Effector memory CD4-positive, alpha-beta T cell (primary cell): ENCODE data around the gene MRPL27.
"Not testable (repeated sequence)": the region's sequence is repeated elsewhere in the genome, so short reads cannot be mapped to it uniquely, and the experiment has no call there.

Experiments
- DNase-seq, 3 donors: peaks; one replicate each; pipeline ENCODE4 v3.0.0-alpha.2; 2020
- H3K27ac ChIP-seq: 2 replicates; pipeline ENCODE4 v1.7.0; 2013; ENCODE audit warnings: mild to moderate bottlenecking, low read length, moderate library complexity; ENCODE audit not compliant: insufficient read depth, poor library complexity, severe bottlenecking
- H3K27me3 ChIP-seq: replicated peaks from 2 replicates; pipeline ENCODE4 v1.7.0; 2013; ENCODE audit warnings: mild to moderate bottlenecking, low read length; ENCODE audit not compliant: insufficient read depth, control insufficient read depth, poor library complexity, severe bottlenecking
- H3K36me3 ChIP-seq: 2 replicates; pipeline ENCODE4 v1.7.0; 2013; ENCODE audit warnings: mild to moderate bottlenecking, low read length, moderate library complexity; ENCODE audit not compliant: control insufficient read depth, insufficient read depth
- H3K4me1 ChIP-seq: 2 replicates; pipeline ENCODE4 v1.7.0; 2013; ENCODE audit warnings: low read length, mild to moderate bottlenecking; ENCODE audit not compliant: control insufficient read depth, insufficient read depth, poor library complexity, severe bottlenecking
- H3K4me3 ChIP-seq: 2 replicates; pipeline ENCODE4 v1.7.0; 2013; ENCODE audit warnings: low read length, low read depth, mild to moderate bottlenecking; ENCODE audit not compliant: insufficient read depth, poor library complexity, severe bottlenecking
- H3K9me3 ChIP-seq: 2 replicates; pipeline ENCODE4 v1.7.0; 2013; ENCODE audit warnings: mild to moderate bottlenecking, low read length, moderate library complexity; ENCODE audit not compliant: control insufficient read depth
- total RNA-seq, 3 donors: gene quantifications; one replicate each; lab custom pipeline; 2026; lab: John Stamatoyannopoulos, UW

MRPL27 gene
- 13.8 to 15.9 (median 14.5) reads per million in 3 donors for total RNA-seq

- peak within 1 kb of the TSS; percentile 97 for H3K27ac ChIP-seq
- H3K4me3 ChIP-seq, result peak within 1 kb of the TSS; percentile 92
- H3K27me3 ChIP-seq, result no peaks in the 10 kb centered on the region
- peaks cover 16% of the 10 kb centered on the region for H3K4me1 ChIP-seq
- no peaks in the 10 kb centered on the region for H3K9me3 ChIP-seq
- H3K36me3 ChIP-seq, result peaks cover 21% of the 10 kb centered on the region
- DNase-seq, result peak; percentile 54 to 81 (median 79)
These were observed at the start of gene MRPL27, which contains the start of gene EME1 for GRCh38 chr17:50372758-50373556. TSS of gene MRPL27 (minus strand) at chr17:50373184. CDS start at chr17:50373170, 14 bp downstream. TSS of gene EME1 (plus strand) at chr17:50373229. CDS start at chr17:50375209, 1,980 bp downstream.

- no peak overlapping the region for H3K27ac ChIP-seq
- H3K4me3 ChIP-seq, result no peak overlapping the region
- H3K36me3 ChIP-seq, result no peaks in the 10 kb centered on the region
- no peaks in the 10 kb centered on the region for H3K9me3 ChIP-seq
- DNase-seq, result no peak
- peaks cover 25% of the 10 kb centered on the region for H3K4me1 ChIP-seq
- H3K27me3 ChIP-seq, result no peaks in the 10 kb centered on the region
These were observed 49.8 kb upstream of the MRPL27 start for GRCh38 chr17:50422738-50423137.

- H3K9me3 ChIP-seq, result no peaks in the 10 kb centered on the region
- no peaks in the 10 kb centered on the region for H3K36me3 ChIP-seq
- H3K27me3 ChIP-seq, result no peaks in the 10 kb centered on the region
- DNase-seq, result no peak
- H3K4me1 ChIP-seq, result peaks cover 15% of the 10 kb centered on the region
- peak overlapping the region; percentile 55 for H3K27ac ChIP-seq
- peak overlapping the region; percentile 31 for H3K4me3 ChIP-seq
These were observed 48.5 kb upstream of the MRPL27 start for GRCh38 chr17:50421308-50422051.

- Histone ChIP-seq H3K4me1 (peaks cover 11% of the 10 kb centered on the region), H3K4me3 (peak overlapping the region; percentile 31), H3K27me3 (no peaks in the 10 kb centered on the region), H3K27ac (peak overlapping the region; percentile 55), H3K36me3 (no peaks in the 10 kb centered on the region), H3K9me3 (no peaks in the 10 kb centered on the region)
- DNase-seq, result no peak
These were observed 47.6 kb upstream of the MRPL27 start for GRCh38 chr17:50420419-50421112.

- H3K4me1 ChIP-seq, H3K4me3 ChIP-seq, H3K27ac ChIP-seq, H3K9me3 ChIP-seq, DNase-seq, H3K27me3 ChIP-seq, H3K36me3 ChIP-seq: not testable (repeated sequence)
These were observed 46.6 kb upstream of the MRPL27 start for GRCh38 chr17:50419577-50419976.

- no peak for DNase-seq
- Histone ChIP-seq H3K27ac (no peak overlapping the region), H3K36me3 (no peaks in the 10 kb centered on the region), H3K4me1 (no peaks in the 10 kb centered on the region), H3K9me3 (no peaks in the 10 kb centered on the region), H3K27me3 (no peaks in the 10 kb centered on the region), H3K4me3 (no peak overlapping the region)
These were observed 41.8 kb upstream of the MRPL27 start for GRCh38 chr17:50414808-50415207.

- Histone ChIP-seq H3K4me1 (no peaks in the 10 kb centered on the region), H3K4me3 (no peak overlapping the region), H3K36me3 (no peaks in the 10 kb centered on the region), H3K27me3 (peaks cover 2% of the 10 kb centered on the region), H3K27ac (no peak overlapping the region), H3K9me3 (no peaks in the 10 kb centered on the region)
- no peak for DNase-seq
These were observed 39.3 kb upstream of the MRPL27 start for GRCh38 chr17:50412188-50412732.

- H3K4me3 ChIP-seq, result no peak overlapping the region
- no peaks in the 10 kb centered on the region for H3K9me3 ChIP-seq
- H3K4me1 ChIP-seq, result no peaks in the 10 kb centered on the region
- no peaks in the 10 kb centered on the region for H3K36me3 ChIP-seq
- DNase-seq, result no peak
- peaks cover 2% of the 10 kb centered on the region for H3K27me3 ChIP-seq
- H3K27ac ChIP-seq, result no peak overlapping the region
These were observed 34.9 kb upstream of the MRPL27 start for GRCh38 chr17:50407921-50408320.

- no peak overlapping the region for H3K27ac ChIP-seq
- no peaks in the 10 kb centered on the region for H3K9me3 ChIP-seq
- H3K36me3 ChIP-seq, result no peaks in the 10 kb centered on the region
- H3K27me3 ChIP-seq, result peaks cover 2% of the 10 kb centered on the region
- no peak for DNase-seq
- no peaks in the 10 kb centered on the region for H3K4me1 ChIP-seq
- no peak overlapping the region for H3K4me3 ChIP-seq
These were observed 33.6 kb upstream of the MRPL27 start for GRCh38 chr17:50406578-50406977.
